HL-60 (cell line): ENCODE measurements around the gene TMEM150A.

ENCODE experiments used
- CTCF ChIP-seq: IDR thresholded peaks from one replicate; pipeline ENCODE4 v1.5.1; 2011; ENCODE audit warnings: low read length, control low read depth, inconsistent platforms; ENCODE audit not compliant: insufficient read depth
- POLR2AphosphoS5 ChIP-seq: IDR thresholded peaks from 2 replicates; pipeline ENCODE4 v1.6.1; 2012; ENCODE audit warnings: low read depth
- SPI1 ChIP-seq: IDR thresholded peaks from 2 replicates; pipeline ENCODE4 v1.6.1; 2012; ENCODE audit warnings: low read depth, mild to moderate bottlenecking, borderline replicate concordance

- TF ChIP-seq CTCF (no peak), SPI1 (no peak), POLR2AphosphoS5 (no peak)
Observed at GRCh38 chr2:85596486-85597143, 5.9 kb downstream of the TMEM150A start.
